ENCODE results near the gene AHI1. TPM values are rescaled to one million over a fixed set of nuclear protein-coding genes. Genes with fewer than 3 reads are reported as not detected.

AHI1 gene
- polyA plus RNA-seq, 1 experiment = 29.0 TPM

GRCh38 chr6:135503703-135504475, 6.3 kb upstream of the AHI1 start:
- TF ChIP-seq CTCF (IDR thresholded peaks at IDR 0.05; ENCODE audit: low read depth, low read length) = no peak
- Histone ChIP-seq H3K9me3 (ENCODE audit: control insufficient read depth, insufficient read depth, low read length) (no peaks in the 10 kb centered on the region), H3K27ac (ENCODE audit: low read depth, low read length) (no peak overlapping the region), H3K27me3 (ENCODE audit: control insufficient read depth, insufficient read depth, low read length) (no peaks in the 10 kb centered on the region), H3K4me3 (ENCODE audit: low read depth, low read length) (no peak overlapping the region)
- ChIA-PET POLR2A (no interaction called here), CTCF (interaction anchor here (1.3 kb wide), 1 partner anchor 722 kb away, joined by 8 read pairs; no protein-coding TSS in a partner anchor)
- DNase-seq (ENCODE audit: low read depth, low spot score) = no peak

DNA sequence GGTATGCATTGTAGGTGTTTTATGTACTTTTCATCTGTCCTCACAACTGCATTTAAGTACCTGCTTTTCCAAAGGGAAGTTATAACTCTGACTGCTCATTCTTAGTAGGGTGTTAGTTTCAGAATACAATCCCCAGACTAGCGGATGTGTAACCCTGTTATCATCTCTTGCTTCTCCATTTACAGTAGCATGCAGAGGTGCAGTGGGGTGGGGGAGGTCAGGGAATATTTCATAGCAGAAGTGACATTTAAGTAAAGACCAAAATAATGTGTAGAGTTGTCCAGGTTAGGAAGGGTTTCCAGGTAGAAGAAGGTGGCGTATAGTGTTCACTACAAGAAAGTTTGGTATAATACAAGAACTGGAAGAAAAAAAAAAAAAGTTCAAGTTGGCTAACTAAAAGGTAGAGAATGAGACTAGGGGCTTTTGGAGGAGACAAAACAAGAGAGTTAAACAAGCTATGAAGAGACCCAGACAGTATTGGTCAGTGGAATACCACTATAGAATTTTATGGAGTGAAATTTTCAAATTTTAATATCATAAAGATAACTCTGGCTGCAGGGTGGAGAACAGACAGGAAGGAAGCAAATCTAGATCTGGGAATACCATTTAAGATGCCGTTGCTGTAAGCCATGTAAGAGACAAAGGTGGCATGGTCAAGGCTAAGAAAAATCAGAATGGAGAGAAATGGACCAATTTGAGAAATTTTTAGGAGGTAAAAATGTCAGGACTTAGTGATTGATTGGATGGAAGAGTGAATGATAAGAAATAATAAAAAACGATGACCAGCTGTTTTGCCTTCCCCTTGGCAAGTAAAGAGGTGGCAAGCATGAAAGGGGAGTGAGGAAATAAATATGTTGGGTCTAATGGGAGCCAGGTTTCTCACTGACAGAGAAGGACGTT, 2.2 kb upstream of the AHI1 start:
- CTCF ChIA-PET = interaction anchor here (2.6 kb wide), 1 partner anchor 727 kb away, joined by 14 read pairs; no protein-coding TSS in a partner anchor
- Histone ChIP-seq H3K9me3 (ENCODE audit: control insufficient read depth, insufficient read depth, low read length) (no peaks in the 10 kb centered on the region), H3K27ac (ENCODE audit: low read depth, low read length) (no peak overlapping the region), H3K4me3 (ENCODE audit: low read depth, low read length) (no peak overlapping the region), H3K27me3 (ENCODE audit: control insufficient read depth, insufficient read depth, low read length) (no peaks in the 10 kb centered on the region)
- POLR2A ChIA-PET = no interaction called here
- TF ChIP-seq CTCF (IDR thresholded peaks at IDR 0.05; ENCODE audit: low read depth, low read length) = no peak
- no peak for DNase-seq (ENCODE audit: low read depth, low spot score)

- Histone ChIP-seq H3K4me3 (ENCODE audit: low read depth, low read length) (peak overlapping the region; percentile 83), H3K27me3 (ENCODE audit: control insufficient read depth, insufficient read depth, low read length) (no peaks in the 10 kb centered on the region), H3K27ac (ENCODE audit: low read depth, low read length) (peak overlapping the region; percentile 99), H3K9me3 (ENCODE audit: control insufficient read depth, insufficient read depth, low read length) (no peaks in the 10 kb centered on the region)
- ChIA-PET CTCF (interaction anchor here (1.2 to 2.6 kb wide), 2 partner anchors 353 to 728 kb away, joined by 4 to 14 read pairs; partner anchors contain the start of gene PDE7B), POLR2A (interaction anchor here (1.1 to 1.7 kb wide), 3 partner anchors 38 to 792 kb away, joined by 3 to 16 read pairs (median 4); partner anchors contain the start of gene BCLAF1)
- peak; percentile 77 for DNase-seq (ENCODE audit: low read depth, low spot score)
- no peak for TF ChIP-seq CTCF (IDR thresholded peaks at IDR 0.05; ENCODE audit: low read depth, low read length)
Measured at GRCh38 chr6:135498185-135498841, 773 bp upstream of the AHI1 start.

DNA sequence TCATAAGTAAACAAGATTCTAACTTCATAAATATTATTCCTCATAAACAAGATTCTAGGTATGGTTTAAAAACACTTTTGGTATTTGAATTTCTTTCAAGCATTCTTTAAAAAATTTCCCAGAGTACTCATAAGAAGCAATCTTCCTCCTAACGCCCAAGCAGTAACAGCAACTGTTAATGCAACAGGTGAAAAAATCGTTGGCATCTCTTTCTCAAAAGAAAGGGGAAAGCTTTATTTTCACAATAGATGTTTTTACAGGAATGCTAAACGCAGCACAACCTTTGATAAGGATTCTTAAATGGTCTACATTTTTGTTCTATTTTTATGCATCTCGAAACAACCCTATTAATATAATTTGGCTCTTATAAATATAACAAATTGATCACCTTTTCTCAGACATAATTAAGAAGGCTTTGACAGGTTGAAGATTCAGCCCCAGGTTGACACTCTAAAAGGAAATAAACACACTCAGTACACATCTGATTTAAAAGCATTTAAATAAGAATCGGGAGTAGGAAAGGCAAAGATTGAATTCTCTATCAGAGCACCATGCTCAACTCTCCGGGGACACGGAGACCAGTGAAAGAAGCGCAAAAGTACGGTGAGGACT, 634 bp downstream of the AHI1 start:
- peak overlapping the region; percentile 83 for H3K4me3 ChIP-seq (ENCODE audit: low read depth, low read length)
- no peak for DNase-seq (ENCODE audit: low read depth, low spot score)
- CTCF ChIA-PET = no interaction called here
- no peak for TF ChIP-seq CTCF (IDR thresholded peaks at IDR 0.05; ENCODE audit: low read depth, low read length)
- peak overlapping the region; percentile 74 for H3K27ac ChIP-seq (ENCODE audit: low read depth, low read length)
- no peaks in the 10 kb centered on the region for H3K9me3 ChIP-seq (ENCODE audit: control insufficient read depth, insufficient read depth, low read length)
- H3K27me3 ChIP-seq (ENCODE audit: control insufficient read depth, insufficient read depth, low read length) = no peaks in the 10 kb centered on the region
- POLR2A ChIA-PET = no interaction called here
